SU-DHL-6 (cell line): ENCODE measurements around the gene PHACTR2.
A peak's percentile ranks its signal among the peaks of the same experiment; 100 is the strongest.

Experiments used
- H2AFZ ChIP-seq: fragments of 200-600 bp; sonication (generic); 2 replicates; pipeline ENCODE4 v1.6.1; 2014; ENCODE audit warnings: low read depth, mild to moderate bottlenecking, moderate library complexity, mixed read lengths, antibody characterized with exemption, low read length; ENCODE audit not compliant: severe bottlenecking
- H3F3A ChIP-seq: fragments of 200-600 bp; shearing (Covaris generic); 2 replicates; pipeline ENCODE4 v1.6.0; 2016; ENCODE audit warnings: antibody characterized with exemption, mild to moderate bottlenecking; ENCODE audit not compliant: insufficient read depth
- H3K27ac ChIP-seq: fragments of 200-600 bp; sonication (generic); 2 replicates; pipeline ENCODE4 v1.5.1; 2016; ENCODE audit warnings: low read depth, mild to moderate bottlenecking, low read length, moderate library complexity, mixed read lengths
- H3K27me3 ChIP-seq: fragments of 200-600 bp; sonication (generic), shearing (Covaris generic); 2 replicates; pipeline ENCODE4 v1.6.0; 2014; ENCODE audit warnings: mild to moderate bottlenecking, low read length
- H3K36me3 ChIP-seq: fragments of 200-600 bp; sonication (generic); 2 replicates; pipeline ENCODE4 v1.6.1; 2014; ENCODE audit warnings: mild to moderate bottlenecking, low read length, mixed read lengths
- H3K4me2 ChIP-seq: fragments of 300-600, 200-600 bp; shearing (Covaris generic), sonication (generic); 2 replicates; pipeline ENCODE4 v1.6.0; 2014; ENCODE audit warnings: low read length, low read depth, mild to moderate bottlenecking; ENCODE audit not compliant: poor library complexity, severe bottlenecking
- H3K4me3 ChIP-seq: fragments of 200-600 bp; sonication (generic); 2 replicates; pipeline ENCODE4 v1.5.1; 2014; ENCODE audit warnings: antibody characterized with exemption, low read length, mild to moderate bottlenecking, mixed read lengths; ENCODE audit not compliant: insufficient read depth, poor library complexity, severe bottlenecking
- H3K79me2 ChIP-seq: fragments of 200-600 bp; sonication (generic); 2 replicates; pipeline ENCODE4 v1.6.1; 2014; ENCODE audit warnings: mild to moderate bottlenecking, low read length, moderate library complexity; ENCODE audit not compliant: insufficient read depth
- H3K9ac ChIP-seq: fragments of 200-600 bp; sonication (generic); 2 replicates; pipeline ENCODE4 v1.7.0; 2014; ENCODE audit warnings: mild to moderate bottlenecking, low read length
- H3K9me2 ChIP-seq: fragments of 200-600 bp; sonication (generic); replicated peaks from 2 replicates; pipeline ENCODE4 v1.6.1; 2014; ENCODE audit warnings: low read length; ENCODE audit not compliant: insufficient read depth
- H3K9me3 ChIP-seq: fragments of 200-600 bp; sonication (generic); 2 replicates; pipeline ENCODE4 v1.6.1; 2014; ENCODE audit warnings: low read length, mixed read lengths; ENCODE audit not compliant: insufficient read depth
- H4K20me1 ChIP-seq: fragments of 200-600 bp; sonication (generic); 2 replicates; pipeline ENCODE4 v1.6.1; 2014; ENCODE audit warnings: low read depth, mild to moderate bottlenecking, antibody characterized with exemption, low read length, moderate library complexity, mixed read lengths
- CTCF ChIP-seq: fragments of 200-600 bp; sonication (generic); IDR thresholded peaks from one replicate; pipeline ENCODE4 v1.5.1; 2017; ENCODE audit warnings: antibody characterized with exemption, mild to moderate bottlenecking, low read length, moderate library complexity; ENCODE audit not compliant: insufficient read depth, poor library complexity, severe bottlenecking
- EZH2phosphoT487 ChIP-seq: fragments of 200-600 bp; sonication (generic), shearing (Covaris generic); conservative IDR thresholded peaks from 2 replicates; pipeline ENCODE4 v1.6.1; 2018; ENCODE audit warnings: mild to moderate bottlenecking, antibody characterized with exemption, low read length, moderate library complexity, mixed read lengths

The PHACTR2 gene

GRCh38 chr6:143842461-143842901, 164.7 kb downstream of the PHACTR2 start:
- H3F3A ChIP-seq, result no peaks in the 10 kb centered on the region
- no peak for TF ChIP-seq EZH2phosphoT487
- no peak for TF ChIP-seq CTCF
- peak overlapping the region; percentile 78 for H3K9ac ChIP-seq
- H3K4me3 ChIP-seq, result peak overlapping the region; percentile 74
- H3K27ac ChIP-seq, result peak overlapping the region; percentile 16; the same call in 1 of the 2 replicates
- H3K36me3 ChIP-seq, result peaks cover 23% of the 10 kb centered on the region
- no peaks in the 10 kb centered on the region for H3K27me3 ChIP-seq
- H3K4me2 ChIP-seq, result peak overlapping the region; percentile 61
- peaks cover 28% of the 10 kb centered on the region for H3K79me2 ChIP-seq
- no peaks in the 10 kb centered on the region for H3K9me3 ChIP-seq
- peak overlapping the region; percentile 87 for H2AFZ ChIP-seq
- H3K9me2 ChIP-seq, result no peaks in the 10 kb centered on the region
- H4K20me1 ChIP-seq, result no peaks in the 10 kb centered on the region

- no peaks in the 10 kb centered on the region for H3K9me2 ChIP-seq
- TF ChIP-seq EZH2phosphoT487 (no peak), CTCF (no peak)
- H3K9ac ChIP-seq, result peak within 1 kb of the TSS; percentile 78
- peak within 1 kb of the TSS; percentile 28 for H3K27ac ChIP-seq
- peak within 1 kb of the TSS; percentile 67 for H3K4me2 ChIP-seq
- H3K36me3 ChIP-seq, result peaks cover 25% of the 10 kb centered on the region
- peak within 1 kb of the TSS; percentile 87 for H2AFZ ChIP-seq
- H4K20me1 ChIP-seq, result no peaks in the 10 kb centered on the region
- H3K79me2 ChIP-seq, result peaks cover 28% of the 10 kb centered on the region
- H3K4me3 ChIP-seq, result peak within 1 kb of the TSS; percentile 74
- no peaks in the 10 kb centered on the region for H3F3A ChIP-seq
- H3K9me3 ChIP-seq, result no peaks in the 10 kb centered on the region
- H3K27me3 ChIP-seq, result no peaks in the 10 kb centered on the region
These were observed 165.3 kb downstream of the PHACTR2 start, which contains the start of gene LTV1 for GRCh38 chr6:143842902-143843676. Gene LTV1, plus strand, starts transcription at chr6:143843338. Its CDS starts 140 bp downstream, at chr6:143843478.

- H3K36me3 ChIP-seq, result peaks cover 28% of the 10 kb centered on the region
These were observed 165.9 kb downstream of the PHACTR2 start for GRCh38 chr6:143843677-143843999.

More at GRCh38 chr6:143843677-143843999, 165.9 kb downstream of the PHACTR2 start:
- peak overlapping the region; percentile 87 for H2AFZ ChIP-seq
- H3F3A ChIP-seq, result no peaks in the 10 kb centered on the region
- peak overlapping the region; percentile 28 for H3K27ac ChIP-seq
- no peaks in the 10 kb centered on the region for H3K27me3 ChIP-seq
- no peaks in the 10 kb centered on the region for H3K9me2 ChIP-seq
- H4K20me1 ChIP-seq, result no peaks in the 10 kb centered on the region
- peak overlapping the region; percentile 67 for H3K4me2 ChIP-seq
- H3K4me3 ChIP-seq, result peak overlapping the region; percentile 74
- peaks cover 28% of the 10 kb centered on the region for H3K79me2 ChIP-seq
- TF ChIP-seq CTCF (no peak), EZH2phosphoT487 (no peak)
- H3K9ac ChIP-seq, result peak overlapping the region; percentile 78
- no peaks in the 10 kb centered on the region for H3K9me3 ChIP-seq
